NCI-H82 treated with DMSO at 0.1 percent for 48 hours (cell line): ENCODE measurements around the gene GAB1.
A peak's percentile ranks its signal among the peaks of the same experiment; 100 is the strongest.

Source experiments
- DNase-seq: peaks from one replicate; lab custom pipeline; 2025; ENCODE audit not compliant: unreplicated experiment; lab: John Stamatoyannopoulos, UW

GAB1 gene

DNA sequence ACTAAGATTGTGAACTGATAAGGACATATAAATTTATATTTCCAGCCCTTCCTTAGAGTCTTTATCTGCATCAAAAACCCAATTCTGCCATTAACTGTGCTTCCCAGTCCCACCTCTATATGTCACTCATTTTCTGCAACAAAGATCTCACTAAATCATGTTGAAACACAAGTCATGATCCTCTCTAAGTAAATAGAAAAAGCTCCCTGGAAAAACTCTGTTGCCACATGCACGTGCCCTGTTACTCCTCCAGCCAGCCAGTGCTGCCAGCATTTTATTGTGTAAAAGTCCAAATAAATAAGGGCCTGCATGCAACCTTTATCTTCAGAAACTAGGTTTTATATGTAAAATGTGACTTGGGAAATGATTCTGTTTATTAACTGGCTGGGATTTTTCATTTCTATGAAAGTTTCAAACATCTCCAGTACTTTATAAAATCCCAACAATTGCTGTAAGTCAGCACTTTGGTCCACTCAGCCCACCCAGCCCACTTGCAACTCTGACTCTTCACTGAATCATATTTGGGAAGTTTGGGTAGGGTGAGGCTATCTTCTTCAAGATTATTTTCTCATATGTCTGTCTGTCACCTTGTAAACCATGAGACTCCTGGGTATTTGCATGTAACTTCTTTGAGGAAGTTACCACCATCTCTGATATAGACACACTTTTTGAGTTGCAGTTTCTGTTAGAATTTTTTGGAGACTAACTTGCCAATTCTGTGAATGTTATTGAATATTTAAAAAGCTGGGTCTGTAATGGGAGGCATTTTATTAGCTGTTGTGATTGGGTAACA, 136.9 kb downstream of the GAB1 start:
- no peak for DNase-seq

DNA sequence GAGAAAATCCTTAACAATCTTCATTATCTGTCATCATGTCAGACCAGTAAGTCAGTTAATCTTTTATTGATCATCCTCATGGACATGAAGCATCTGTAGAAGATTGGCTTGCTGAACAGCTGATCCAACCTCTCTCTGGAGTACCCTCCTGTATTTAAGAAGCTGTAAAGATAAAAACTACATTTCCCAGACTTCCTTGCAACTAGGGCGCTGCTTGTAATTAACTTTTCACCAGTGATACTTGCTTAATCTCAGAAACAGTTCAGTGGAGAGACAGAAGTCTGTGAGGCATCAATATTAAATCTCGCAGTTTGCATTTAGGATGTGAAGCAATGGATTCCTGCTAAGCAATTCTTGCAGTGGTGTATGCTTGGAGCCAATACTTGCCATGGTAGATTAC, 140.8 kb downstream of the GAB1 start:
- no peak for DNase-seq

DNA sequence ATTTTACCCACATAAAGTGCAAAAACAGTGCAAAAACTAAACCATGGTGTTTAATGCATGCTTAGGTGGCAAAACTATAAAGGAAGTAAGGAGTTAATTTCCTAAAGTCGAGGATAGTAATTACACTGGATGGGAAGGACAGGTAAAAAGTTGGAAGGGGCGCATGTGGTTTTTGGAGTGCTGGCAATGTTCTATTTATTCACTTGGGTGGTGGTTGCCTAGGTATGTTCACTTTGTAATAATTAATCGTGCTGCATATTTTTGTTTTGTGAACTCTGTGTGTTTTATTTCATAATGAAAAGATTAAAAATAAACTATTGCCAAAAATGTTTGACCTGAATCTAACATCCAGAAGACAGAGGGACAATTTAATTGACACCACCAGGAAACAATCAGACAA, 144.7 kb downstream of the GAB1 start:
- DNase-seq = no peak

DNA sequence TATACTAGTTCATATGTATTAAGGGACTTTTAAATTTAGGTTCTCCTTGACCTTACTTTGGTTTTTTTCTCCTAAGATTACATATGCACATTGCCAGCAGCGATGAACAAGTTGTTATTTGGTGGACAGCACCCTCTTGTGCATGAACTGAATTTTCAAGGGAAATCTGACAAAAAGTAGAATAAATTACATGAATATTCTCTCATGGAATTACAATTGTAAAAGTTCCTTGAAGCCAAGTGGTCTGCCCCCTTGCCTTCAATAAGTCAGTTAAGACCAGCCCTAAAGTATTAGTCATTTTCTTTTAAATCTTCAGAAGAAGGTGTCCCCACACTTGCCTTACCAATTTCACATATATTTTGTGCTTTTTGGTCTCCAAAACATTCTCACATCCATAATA, 146.2 kb downstream of the GAB1 start:
- DNase-seq = no peak

DNA sequence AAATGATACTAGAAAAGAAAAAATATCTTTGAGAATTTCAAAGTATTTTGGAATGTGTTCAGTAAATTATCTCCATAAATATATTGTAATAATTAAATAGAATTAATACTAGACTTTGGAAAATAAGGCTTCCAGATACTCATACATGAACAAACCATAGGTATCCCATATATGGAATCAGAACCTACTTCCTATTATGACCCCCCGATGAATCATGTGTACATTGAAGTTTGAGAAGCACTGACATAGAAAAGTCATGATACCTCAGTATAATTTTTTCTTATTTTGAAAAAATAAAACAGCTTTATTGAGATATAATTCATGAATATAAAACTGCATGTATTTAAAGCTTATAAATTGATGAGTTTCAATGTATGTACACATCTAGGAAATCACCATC, 149.6 kb downstream of the GAB1 start:
- DNase-seq = no peak

DNA sequence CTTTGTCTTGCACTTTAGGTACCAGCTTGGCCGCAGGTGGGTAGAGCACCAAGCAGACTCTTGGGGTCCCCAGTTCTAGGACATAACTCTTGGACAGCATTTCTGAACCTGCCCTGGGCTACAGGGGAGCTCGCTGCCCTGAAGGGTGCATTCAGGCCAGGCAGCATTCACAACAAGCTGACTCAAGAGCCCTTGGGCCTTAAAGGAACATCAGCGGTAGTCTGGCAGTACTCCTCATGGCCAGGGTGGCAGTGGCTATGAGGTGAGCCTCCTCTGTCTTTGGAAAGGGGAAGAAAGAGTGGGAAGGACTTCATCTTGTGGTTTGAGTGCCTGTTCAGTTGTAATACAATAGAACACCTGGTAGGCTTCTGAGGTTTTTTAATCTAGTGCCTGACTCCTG, 152.0 kb downstream of the GAB1 start:
- DNase-seq = no peak

DNA sequence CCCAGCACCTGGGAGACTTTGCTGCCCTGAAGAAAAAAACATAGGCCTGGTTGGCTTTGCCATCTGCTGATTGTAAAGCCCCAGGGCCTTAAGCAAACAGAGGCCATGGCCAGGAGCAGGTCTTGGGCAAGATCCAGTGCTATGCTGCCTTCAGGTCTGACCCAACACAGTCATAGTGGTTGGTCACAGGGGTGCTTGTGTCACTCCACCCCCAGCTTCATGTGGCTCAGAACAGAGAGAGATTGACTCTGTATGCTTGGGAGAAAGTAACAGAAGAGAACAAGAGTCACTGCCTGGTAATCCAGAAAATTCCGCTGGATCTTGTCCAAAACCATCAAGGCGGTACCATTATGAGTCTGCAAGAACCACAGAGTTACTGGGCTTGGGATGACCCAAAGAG, 152.4 kb downstream of the GAB1 start:
- no peak for DNase-seq

DNA sequence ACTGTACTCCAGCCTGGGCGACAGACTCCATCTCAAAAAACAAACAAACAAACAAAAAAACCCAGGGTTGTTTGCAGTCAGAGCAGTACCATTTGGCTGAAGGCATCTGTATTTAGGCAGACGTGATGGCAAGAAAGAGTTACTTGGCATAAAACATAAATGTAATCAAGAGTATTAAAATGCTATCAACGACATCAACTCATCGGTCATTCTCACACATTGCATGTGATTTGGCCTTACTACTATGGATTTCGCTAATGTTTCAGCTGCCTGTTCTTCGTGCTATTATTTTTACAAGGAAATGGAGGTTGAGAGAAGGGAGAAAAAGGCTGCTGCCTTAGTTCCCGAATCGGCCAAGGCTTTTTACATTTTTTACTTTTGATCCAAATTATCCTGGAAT, 161.3 kb downstream of the GAB1 start:
- DNase-seq = no peak

DNA sequence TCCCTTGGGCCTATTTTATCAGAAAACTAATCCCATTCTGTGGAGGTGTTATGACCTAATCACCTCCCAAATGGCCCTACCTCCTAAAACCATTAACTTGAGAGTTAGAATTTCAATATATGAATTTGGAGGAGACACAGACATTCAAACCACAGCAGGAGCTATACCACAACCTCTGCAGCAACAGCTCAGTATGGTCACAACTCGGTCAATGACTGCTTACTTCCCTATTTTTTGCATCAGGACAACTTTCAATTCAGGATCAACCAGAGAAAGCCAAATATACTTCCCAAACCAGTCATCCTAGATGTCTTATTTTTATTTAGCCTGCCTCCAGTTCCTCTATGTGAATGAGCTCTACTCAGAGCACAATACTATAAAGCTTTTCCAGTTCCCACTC, 165.6 kb downstream of the GAB1 start:
- DNase-seq = no peak

DNA sequence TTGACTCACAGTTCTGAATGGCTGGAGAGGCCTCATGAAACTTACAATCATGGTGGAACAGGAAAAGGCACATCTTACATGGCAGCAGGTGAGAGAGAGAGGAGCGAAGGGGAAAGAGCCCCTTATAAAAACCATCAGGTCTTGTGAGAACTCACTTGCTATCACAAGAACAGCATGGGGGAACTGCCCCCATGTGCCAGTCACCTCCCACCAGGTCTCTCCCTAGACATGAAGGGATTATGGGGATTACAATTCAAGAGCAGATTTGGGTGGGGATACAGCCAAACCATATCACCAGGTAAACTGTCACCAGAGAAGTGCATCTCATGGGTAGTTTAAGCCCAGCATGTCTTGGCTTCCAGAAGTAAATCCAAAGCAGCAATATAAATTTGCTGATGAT, 169.4 kb downstream of the GAB1 start:
- DNase-seq = no peak

DNA sequence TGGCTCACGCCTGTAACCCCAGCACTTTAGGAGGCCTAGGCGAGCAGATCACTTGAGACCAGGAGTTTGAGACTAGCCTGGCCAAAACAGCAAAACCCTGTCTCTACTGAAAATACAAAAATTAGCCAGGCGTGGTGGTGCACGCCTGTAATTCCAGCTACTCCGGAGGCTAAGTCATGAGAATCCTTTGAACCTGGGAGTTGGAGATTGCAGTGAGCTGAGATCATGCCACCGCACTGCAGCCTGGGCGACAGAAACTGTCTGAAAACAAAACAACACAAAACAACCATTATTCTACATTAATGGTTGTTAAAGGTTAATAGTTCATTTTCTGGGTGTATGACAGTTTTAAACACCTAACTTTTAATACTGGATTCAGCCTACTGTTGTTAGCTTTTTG, 175.2 kb downstream of the GAB1 start:
- no peak for DNase-seq

DNA sequence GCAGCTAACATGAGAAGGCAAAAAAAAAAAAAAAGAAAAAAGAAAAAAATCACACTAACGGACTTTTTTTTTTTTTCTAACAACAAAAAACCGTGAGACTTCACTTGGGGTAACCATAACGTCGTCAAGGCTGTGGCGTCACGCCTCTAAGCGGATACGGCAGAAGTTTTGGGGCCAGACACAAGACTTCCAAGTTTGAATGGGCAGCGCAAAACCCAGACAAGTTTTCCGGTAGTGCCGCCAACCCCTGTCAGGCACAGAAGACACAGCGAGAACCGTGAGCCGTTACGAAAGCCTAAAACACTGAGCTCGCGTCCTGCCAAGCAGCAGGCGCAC, 176.3 kb downstream of the GAB1 start:
- DNase-seq = no peak

DNA sequence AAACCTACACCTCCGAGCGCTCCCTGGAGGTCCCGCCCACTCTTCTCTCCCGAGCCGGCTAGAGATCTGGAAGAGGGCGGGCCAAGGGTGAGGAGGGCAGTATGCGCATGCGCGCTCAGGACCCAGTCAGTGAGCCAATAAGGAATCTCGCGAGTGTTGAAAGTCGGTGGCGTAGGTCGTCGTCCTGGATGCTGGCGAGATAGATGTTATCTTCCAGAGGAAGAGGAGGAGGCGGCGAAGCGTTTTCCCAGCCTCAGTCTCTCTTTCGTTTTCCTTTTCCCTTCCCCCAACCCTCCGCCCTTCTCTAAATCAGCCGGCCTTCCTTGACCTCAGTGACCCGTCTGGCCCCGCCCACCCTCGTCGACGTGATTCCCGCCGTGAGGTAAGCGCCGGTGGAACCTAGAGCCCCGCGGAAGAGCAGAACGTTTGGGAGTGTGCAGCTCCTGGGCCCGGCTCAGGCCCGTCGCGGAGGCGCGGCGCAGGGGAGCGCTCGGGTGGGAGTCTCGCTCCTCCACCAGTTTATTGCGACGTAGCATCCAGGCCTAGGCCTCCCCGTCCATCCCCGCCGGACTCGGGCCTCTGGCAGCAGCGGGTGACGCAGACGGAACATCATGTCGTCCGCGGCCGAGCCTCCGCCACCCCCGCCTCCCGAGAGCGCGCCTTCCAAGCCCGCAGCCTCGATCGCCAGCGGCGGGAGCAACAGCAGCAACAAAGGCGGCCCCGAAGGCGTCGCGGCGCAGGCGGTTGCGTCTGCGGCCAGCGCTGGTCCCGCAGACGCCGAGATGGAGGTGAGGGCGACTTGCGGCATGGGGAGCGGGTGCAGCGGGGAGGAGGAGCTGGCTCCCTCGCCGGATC, 176.9 kb downstream of the GAB1 start, which contains the start of gene SMARCA5:
SMARCA5 (plus strand) TSS at position 389 of the 855 bp plus-strand sequence; CDS start at position 612, 223 bp downstream.
- DNase-seq = peak; percentile 92

DNA sequence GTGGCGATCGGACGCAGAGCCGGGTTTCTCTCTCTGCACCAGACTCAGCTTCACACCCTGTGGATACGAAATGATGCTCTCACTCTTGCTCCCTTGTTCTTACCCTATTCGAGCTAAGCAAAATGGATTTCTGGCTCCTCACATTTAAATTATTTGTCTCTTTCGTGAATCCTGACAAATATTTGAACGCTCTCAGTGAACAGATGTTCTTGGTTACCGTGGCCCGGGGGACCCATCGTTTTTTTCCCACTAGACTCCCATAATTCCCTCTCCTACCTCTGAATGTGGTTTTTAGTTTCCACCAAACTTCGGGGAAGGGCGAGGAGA, 177.5 kb downstream of the GAB1 start:
- no peak for DNase-seq

DNA sequence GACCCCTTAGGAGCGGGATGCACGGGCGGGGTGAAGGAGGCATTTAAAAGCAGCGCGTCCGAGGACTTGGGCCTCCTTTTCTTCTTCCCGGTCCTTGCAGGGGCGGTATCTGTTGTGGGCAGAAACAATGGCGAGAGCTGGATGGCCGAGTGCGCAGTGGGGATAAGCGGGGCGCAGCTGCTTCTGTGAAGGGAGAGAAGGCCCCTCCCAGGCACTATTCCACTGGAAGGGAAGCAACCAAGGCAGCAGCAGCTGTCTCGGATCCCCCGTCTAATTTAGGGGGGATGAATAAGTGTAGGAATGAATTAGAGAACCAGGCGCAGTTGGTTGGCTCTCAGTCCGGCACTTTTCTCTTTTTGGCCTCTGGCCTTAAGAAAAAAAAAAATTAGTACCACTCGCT, 177.8 kb downstream of the GAB1 start:
- peak; percentile 5 for DNase-seq

DNA sequence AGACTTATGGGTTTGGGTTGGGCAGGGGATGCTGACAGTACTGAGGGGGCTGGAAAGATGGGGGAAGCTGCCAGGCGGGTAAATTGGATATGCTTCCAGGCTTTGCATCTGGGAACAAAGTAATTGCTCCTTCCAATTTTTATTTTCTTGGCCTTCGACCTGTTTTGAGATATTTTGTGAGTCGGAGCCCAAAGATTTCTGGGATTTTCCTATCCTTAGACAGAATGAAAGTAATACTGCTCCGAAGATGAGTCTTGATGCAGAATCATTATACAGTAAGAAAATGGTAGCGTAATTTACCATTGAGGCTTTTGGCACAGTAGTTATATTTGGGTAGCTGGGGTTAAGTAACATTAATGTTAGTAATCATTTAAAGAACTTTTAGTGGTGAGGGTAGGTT, 178.2 kb downstream of the GAB1 start:
- DNase-seq = no peak

DNA sequence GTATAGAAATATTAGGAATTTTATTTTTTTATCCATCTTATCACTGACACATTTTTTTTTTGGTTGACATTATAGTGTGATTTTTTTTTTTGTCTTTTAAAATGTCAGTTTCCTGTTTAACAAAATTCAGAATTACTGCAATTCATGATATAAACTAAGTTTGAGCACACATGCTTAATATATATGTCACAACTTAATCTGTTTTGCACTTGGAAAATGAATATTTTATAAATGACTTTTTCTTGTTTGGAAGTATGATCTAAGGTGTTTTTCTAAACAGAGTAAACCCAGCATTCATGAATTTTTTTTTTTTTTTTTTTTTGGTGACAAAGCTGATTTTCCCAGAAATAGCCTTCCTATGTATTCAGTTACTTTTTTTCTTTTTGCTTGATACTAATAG, 179.2 kb downstream of the GAB1 start:
- no peak for DNase-seq

DNA sequence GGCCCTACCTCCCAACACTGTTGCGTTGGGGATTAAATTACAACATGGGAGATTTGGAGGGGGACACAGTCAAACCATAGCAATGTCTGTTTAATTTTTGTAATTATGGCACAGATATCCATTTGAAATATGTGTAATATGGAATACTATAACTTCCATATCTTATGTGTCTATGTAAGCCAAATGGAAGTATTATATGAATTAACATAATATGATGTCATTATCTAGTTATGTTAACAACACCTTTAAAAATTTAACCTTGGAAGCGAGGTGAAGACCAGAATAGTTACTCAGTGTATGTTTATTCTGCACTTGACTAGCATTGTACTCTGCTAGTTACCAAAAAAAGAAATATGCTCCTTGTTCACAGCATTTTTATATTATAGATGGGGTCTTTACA, 181.1 kb downstream of the GAB1 start:
- no peak for DNase-seq
